Stomach smooth muscle (tissue), 2 donors: ENCODE measurements around the gene REEP1.
A peak's percentile ranks its signal among the peaks of the same experiment; 100 is the strongest.

Experiments used
- H3K27ac ChIP-seq: one replicate; pipeline ENCODE4 v1.7.0; 2013; ENCODE audit warnings: mild to moderate bottlenecking, low read length, inconsistent platforms
- H3K27me3 ChIP-seq, 2 donors: one replicate each; pipeline ENCODE4 v1.7.0; 2013; ENCODE audit warnings: low read length in 2 of 2; ENCODE audit not compliant: insufficient read depth in 2 of 2, control insufficient read depth in 1 of 2
- H3K36me3 ChIP-seq, 2 donors: one replicate each; pipeline ENCODE4 v1.7.0; 2013; ENCODE audit warnings: low read length in 2 of 2; ENCODE audit not compliant: control insufficient read depth in 2 of 2, insufficient read depth in 2 of 2
- H3K4me1 ChIP-seq: one replicate; pipeline ENCODE4 v1.7.0; 2013; ENCODE audit warnings: low read length; ENCODE audit not compliant: control insufficient read depth, insufficient read depth
- H3K4me3 ChIP-seq, 2 donors: one replicate each; pipeline ENCODE4 v1.7.0; 2013; ENCODE audit warnings: low read length in 2 of 2
- H3K9ac ChIP-seq, 2 donors: one replicate each; pipeline ENCODE4 v1.7.0; 2013; ENCODE audit warnings: low read length in 2 of 2, mild to moderate bottlenecking in 1 of 2
- H3K9me3 ChIP-seq, 2 donors: one replicate each; pipeline ENCODE4 v1.7.0; 2013; ENCODE audit warnings: low read length in 2 of 2; ENCODE audit not compliant: control insufficient read depth in 2 of 2
- donor health status: healthy.
- donor health status: Pancreatic carcinoma.

Gene REEP1

GRCh38 chr2:86307431-86307830, 30.0 kb downstream of the REEP1 start:
- Histone ChIP-seq H3K36me3 (no peaks in the 10 kb centered on the region), H3K27ac (no peak overlapping the region), H3K9ac (no peak overlapping the region), H3K27me3 (no peaks in the 10 kb centered on the region), H3K4me3 (no peak overlapping the region), H3K4me1 (peaks cover 48% of the 10 kb centered on the region), H3K9me3 (no peaks in the 10 kb centered on the region)

- Histone ChIP-seq H3K4me1 (peaks cover 52% of the 10 kb centered on the region), H3K27ac (no peak overlapping the region), H3K9me3 (no peaks in the 10 kb centered on the region), H3K4me3 (no peak overlapping the region), H3K36me3 (no peaks in the 10 kb centered on the region), H3K9ac (no peak overlapping the region), H3K27me3 (no peaks in the 10 kb centered on the region)
Measured at GRCh38 chr2:86305915-86306254, 31.5 kb downstream of the REEP1 start.

DNA sequence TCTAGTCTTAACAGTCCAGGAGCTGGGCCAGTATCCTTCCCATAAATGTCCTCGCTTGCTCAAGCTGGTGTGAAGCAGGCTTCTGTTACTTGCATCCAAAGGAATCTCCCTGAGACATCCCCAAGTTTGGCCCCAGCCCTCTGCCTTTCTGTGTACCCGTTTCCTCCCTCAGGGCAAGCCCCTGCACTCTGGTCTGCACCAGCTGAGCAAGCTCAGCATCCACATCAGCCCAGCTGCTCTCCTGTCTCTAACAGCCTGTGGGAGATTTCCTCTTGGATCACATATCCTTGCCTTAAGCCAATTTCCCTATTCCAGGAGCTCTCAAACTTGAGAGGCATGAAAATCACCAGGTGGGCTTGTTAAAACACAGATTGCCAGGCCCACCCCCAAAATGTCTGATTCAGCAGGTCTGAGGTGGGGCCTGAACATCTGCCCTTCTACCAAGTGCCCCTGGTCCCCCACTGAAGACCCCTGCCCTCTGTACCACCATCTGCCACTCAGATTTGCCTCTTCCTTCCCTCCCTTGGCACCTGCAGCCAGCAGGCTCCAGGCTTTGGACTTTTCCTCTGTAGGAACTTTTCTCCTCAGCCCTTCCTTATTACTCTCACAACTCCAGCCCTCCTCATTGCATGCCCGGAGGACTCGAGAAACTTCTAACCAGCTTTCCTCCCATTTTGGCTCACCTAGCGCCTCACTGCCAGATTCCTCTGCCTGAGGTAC, 32.1 kb downstream of the REEP1 start:
- H3K4me3 ChIP-seq: no peak overlapping the region
- H3K36me3 ChIP-seq: no peaks in the 10 kb centered on the region
- H3K9ac ChIP-seq: no peak overlapping the region
- H3K4me1 ChIP-seq: peaks cover 55% of the 10 kb centered on the region
- H3K27me3 ChIP-seq: no peaks in the 10 kb centered on the region
- no peaks in the 10 kb centered on the region for H3K9me3 ChIP-seq
- H3K27ac ChIP-seq: no peak overlapping the region

DNA sequence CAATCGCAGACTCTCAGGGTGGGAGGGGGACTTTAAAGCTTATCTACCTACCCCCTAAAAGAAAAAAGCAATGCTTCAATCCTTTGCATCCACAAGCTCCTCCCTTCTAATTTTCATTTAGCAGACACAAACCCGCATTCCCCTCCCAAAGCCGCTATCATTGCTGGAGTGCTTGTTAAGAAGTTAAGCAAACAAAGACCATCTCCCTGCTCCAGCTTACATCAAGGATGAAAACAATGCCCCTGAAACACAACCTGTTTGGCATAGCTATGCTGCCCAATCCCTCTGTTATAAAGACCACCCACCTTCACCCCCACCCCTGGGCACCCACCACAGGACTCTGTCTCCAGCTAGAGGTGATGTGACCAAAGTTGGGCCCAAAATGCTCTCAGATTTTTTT, 33.0 kb downstream of the REEP1 start:
- H3K27me3 ChIP-seq: no peaks in the 10 kb centered on the region
- H3K27ac ChIP-seq: no peak overlapping the region
- no peaks in the 10 kb centered on the region for H3K36me3 ChIP-seq
- H3K9ac ChIP-seq: no peak overlapping the region
- H3K4me3 ChIP-seq: no peak overlapping the region
- peaks cover 51% of the 10 kb centered on the region for H3K4me1 ChIP-seq
- H3K9me3 ChIP-seq: no peaks in the 10 kb centered on the region

- Histone ChIP-seq H3K27me3 (no peaks in the 10 kb centered on the region), H3K27ac (peak overlapping the region; percentile 37), H3K9me3 (no peaks in the 10 kb centered on the region), H3K9ac (no peak overlapping the region), H3K4me3 (no peak overlapping the region), H3K36me3 (no peaks in the 10 kb centered on the region), H3K4me1 (peaks cover 58% of the 10 kb centered on the region)
Measured at GRCh38 chr2:86302320-86302719, 35.1 kb downstream of the REEP1 start.

DNA sequence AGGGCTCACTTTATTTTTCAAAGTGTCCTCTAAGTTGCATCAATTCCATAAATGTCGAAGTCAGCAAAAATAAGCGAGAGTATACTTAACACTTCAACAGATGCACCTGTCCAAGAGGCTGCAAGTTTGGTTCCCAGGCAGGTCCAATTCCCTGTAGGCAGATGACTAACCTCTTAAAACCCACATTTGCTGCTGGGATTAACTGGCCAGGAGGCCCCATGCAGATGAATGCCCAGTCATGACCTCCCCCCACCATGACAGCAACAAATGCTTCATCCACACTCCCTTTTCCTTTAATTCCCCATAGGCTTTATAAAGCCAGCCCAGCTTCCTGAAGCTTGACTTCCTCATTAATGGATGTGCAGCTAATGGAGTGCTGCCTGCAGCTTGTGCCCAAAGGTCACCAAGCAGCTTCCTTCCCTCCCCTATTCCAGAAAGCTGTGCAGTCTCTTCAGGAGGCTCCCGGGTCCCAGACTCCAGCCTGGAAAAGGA, 35.7 kb downstream of the REEP1 start:
- H3K27me3 ChIP-seq: no peaks in the 10 kb centered on the region
- H3K4me3 ChIP-seq: peak overlapping the region in 1 of 2 donors; percentile 22
- peaks cover 63% of the 10 kb centered on the region for H3K4me1 ChIP-seq
- H3K9me3 ChIP-seq: no peaks in the 10 kb centered on the region
- H3K27ac ChIP-seq: peak overlapping the region; percentile 37
- H3K36me3 ChIP-seq: no peaks in the 10 kb centered on the region
- no peak overlapping the region for H3K9ac ChIP-seq

DNA sequence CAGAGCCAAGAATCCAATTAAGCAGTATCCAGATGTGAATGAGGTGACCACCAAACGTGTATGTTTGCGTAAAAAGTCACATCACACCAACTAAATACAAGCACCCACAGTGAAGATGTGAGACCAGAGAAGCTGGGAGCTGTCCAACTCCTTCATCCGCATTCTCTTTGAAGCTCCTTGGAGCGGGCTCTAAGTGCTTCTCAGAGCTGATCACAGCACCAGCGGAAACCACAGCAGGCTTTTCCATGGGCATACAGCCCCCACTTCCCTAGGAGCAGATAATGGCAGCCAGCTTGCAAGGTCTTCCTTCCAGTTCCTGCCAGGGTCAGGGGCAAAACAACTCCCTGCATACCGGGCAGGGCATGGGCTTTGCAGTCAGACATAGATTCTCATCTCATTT, 36.4 kb downstream of the REEP1 start:
- Histone ChIP-seq H3K9ac (no peak overlapping the region), H3K4me3 (no peak overlapping the region), H3K4me1 (peaks cover 65% of the 10 kb centered on the region), H3K27ac (peak overlapping the region; percentile 41), H3K27me3 (no peaks in the 10 kb centered on the region), H3K9me3 (no peaks in the 10 kb centered on the region), H3K36me3 (no peaks in the 10 kb centered on the region)

- no peaks in the 10 kb centered on the region for H3K9me3 ChIP-seq
- no peaks in the 10 kb centered on the region for H3K27me3 ChIP-seq
- H3K27ac ChIP-seq: peak overlapping the region; percentile 41
- H3K4me1 ChIP-seq: peaks cover 62% of the 10 kb centered on the region
- H3K4me3 ChIP-seq: no peak overlapping the region
- H3K36me3 ChIP-seq: no peaks in the 10 kb centered on the region
- H3K9ac ChIP-seq: no peak overlapping the region
Measured at GRCh38 chr2:86300496-86300895, 36.9 kb downstream of the REEP1 start.

- H3K9ac ChIP-seq: no peak overlapping the region
- peak overlapping the region in 1 of 2 donors; percentile 55 for H3K4me3 ChIP-seq
- H3K36me3 ChIP-seq: no peaks in the 10 kb centered on the region
- peaks cover 61% of the 10 kb centered on the region for H3K4me1 ChIP-seq
- no peaks in the 10 kb centered on the region for H3K9me3 ChIP-seq
- peak overlapping the region; percentile 82 for H3K27ac ChIP-seq
- no peaks in the 10 kb centered on the region for H3K27me3 ChIP-seq
Measured at GRCh38 chr2:86298411-86299390, 38.7 kb downstream of the REEP1 start.

- peak overlapping the region; percentile 82 for H3K27ac ChIP-seq
- no peaks in the 10 kb centered on the region for H3K9me3 ChIP-seq
- peaks cover 69% of the 10 kb centered on the region for H3K4me1 ChIP-seq
- H3K4me3 ChIP-seq: peak overlapping the region in 1 of 2 donors; percentile 55
- H3K27me3 ChIP-seq: no peaks in the 10 kb centered on the region
- no peaks in the 10 kb centered on the region for H3K36me3 ChIP-seq
- no peak overlapping the region for H3K9ac ChIP-seq
Measured at GRCh38 chr2:86297382-86298147, 39.9 kb downstream of the REEP1 start.
